Epithelial cell of proximal tubule (primary cell): ENCODE results near the gene POLR2J. TPM values are rescaled to one million over a fixed set of nuclear protein-coding genes. Genes with fewer than 3 reads are reported as not detected.

Experiments
- DNase-seq: peaks from one replicate; pipeline ENCODE4 v3.0.0-alpha.2; 2011; ENCODE audit warnings: low read depth
- H3K4me3 ChIP-seq: 2 replicates; pipeline ENCODE4 v1.5.1; 2011; ENCODE audit warnings: low read depth, mild to moderate bottlenecking, low read length
- total RNA-seq: library from RNA; depleted of rRNA; stranded (reverse); fragments of >200 nt; gene quantifications from 2 replicates; pipeline ENCODE4 v1.2.3, GENCODE V29; 2015
- TF ChIP-seq, protein P1 (sequence below): conservative IDR thresholded peaks from 2 replicates; pipeline ENCODE4 v1.5.1; 2012; ENCODE audit warnings: low read depth, mild to moderate bottlenecking, low read length

The POLR2J gene
- total RNA-seq, 1 donor from 2014 or later, result 32.8 TPM

DNA sequence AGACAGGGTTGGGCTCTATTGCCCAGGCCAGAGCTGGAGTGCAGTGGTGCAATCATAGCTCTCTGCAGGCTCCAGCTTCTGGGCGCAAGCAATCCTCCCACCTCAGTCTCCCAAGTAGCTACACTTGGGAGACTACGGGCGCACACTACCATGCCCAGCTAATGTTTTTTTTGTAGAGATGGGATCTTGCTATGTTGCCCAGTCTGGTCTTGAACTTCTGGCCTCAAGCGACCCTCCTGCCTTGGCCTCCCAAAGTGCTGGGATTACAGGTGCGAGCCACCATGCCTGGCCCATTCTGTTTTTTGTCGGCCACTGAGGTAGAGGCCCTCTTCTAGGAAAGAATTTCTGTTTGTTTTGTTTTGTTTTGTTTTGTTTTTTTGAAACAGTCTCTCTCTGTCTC lies 26.3 kb downstream of the POLR2J start:
- TF ChIP-seq, protein P1, sequence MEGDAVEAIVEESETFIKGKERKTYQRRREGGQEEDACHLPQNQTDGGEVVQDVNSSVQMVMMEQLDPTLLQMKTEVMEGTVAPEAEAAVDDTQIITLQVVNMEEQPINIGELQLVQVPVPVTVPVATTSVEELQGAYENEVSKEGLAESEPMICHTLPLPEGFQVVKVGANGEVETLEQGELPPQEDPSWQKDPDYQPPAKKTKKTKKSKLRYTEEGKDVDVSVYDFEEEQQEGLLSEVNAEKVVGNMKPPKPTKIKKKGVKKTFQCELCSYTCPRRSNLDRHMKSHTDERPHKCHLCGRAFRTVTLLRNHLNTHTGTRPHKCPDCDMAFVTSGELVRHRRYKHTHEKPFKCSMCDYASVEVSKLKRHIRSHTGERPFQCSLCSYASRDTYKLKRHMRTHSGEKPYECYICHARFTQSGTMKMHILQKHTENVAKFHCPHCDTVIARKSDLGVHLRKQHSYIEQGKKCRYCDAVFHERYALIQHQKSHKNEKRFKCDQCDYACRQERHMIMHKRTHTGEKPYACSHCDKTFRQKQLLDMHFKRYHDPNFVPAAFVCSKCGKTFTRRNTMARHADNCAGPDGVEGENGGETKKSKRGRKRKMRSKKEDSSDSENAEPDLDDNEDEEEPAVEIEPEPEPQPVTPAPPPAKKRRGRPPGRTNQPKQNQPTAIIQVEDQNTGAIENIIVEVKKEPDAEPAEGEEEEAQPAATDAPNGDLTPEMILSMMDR, result no peak
- no peak for DNase-seq
- H3K4me3 ChIP-seq, result no peak overlapping the region

- H3K4me3 ChIP-seq, result peak overlapping the region; percentile 21
- TF ChIP-seq, protein P1, result peak; percentile 21
- no peak for DNase-seq
Observed at GRCh38 chr7:102451371-102452054, 27.2 kb downstream of the POLR2J start.

DNA sequence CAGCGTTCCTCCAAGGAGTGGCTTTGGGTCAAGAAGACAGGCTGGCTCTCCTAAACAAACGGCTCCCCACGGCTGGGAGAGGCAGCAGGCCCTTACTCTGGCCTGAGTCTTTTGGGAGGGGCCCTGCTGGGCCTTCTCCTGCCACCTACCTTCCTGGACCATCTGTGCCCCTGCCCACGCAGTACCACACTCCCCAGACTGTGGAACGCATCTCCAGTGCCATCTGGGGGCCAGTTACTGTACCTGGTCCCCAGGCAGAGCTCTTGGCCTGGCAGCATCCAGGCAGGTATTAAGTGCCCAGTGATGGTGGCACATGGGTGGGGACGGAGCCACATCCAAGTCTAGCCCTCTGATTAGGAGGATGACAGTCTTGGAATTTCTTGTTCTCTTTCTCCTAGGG lies 28.5 kb downstream of the POLR2J start:
- DNase-seq, result no peak

DNA sequence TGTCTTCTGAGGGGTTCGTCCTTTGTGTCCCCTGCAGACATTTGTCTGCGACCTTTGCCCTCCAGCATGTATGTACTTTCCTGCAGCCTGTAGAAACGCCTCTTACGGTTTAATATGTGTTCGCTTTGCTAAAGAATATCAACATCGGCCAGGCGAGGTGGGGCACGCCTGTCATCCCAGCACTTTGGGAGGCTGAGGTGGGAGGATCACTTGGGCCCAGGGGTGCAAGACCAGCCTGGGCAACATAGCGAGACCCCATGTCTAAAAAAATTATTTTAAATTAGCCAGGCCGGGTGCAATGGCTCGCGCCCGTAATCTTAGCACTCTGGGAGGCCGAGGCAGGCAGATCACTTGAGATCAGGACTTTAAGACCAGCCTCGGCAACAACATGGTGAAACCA lies 29.6 kb downstream of the POLR2J start:
- TF ChIP-seq, protein P1, result no peak
- no peak for DNase-seq
- no peak overlapping the region for H3K4me3 ChIP-seq

More for the DNA sequence above, 28.5 kb downstream of the POLR2J start:
- TF ChIP-seq, protein P1, result peak; percentile 36
- H3K4me3 ChIP-seq, result no peak overlapping the region

- H3K4me3 ChIP-seq, result no peak overlapping the region
- TF ChIP-seq, protein P1, result no peak
- DNase-seq, result no peak
Observed at GRCh38 chr7:102447311-102447710, 31.4 kb downstream of the POLR2J start.

GRCh38 chr7:102446387-102447156 lies 32.1 kb downstream of the POLR2J start:
- H3K4me3 ChIP-seq, result no peak overlapping the region
- no peak for DNase-seq
- TF ChIP-seq, protein P1, result no peak

- no peak for DNase-seq
- TF ChIP-seq, protein P1, result no peak
- H3K4me3 ChIP-seq, result no peak overlapping the region
Observed at GRCh38 chr7:102445674-102446071, 33.0 kb downstream of the POLR2J start.
